ENCODE measurements around the gene DLGAP1.

DNA sequence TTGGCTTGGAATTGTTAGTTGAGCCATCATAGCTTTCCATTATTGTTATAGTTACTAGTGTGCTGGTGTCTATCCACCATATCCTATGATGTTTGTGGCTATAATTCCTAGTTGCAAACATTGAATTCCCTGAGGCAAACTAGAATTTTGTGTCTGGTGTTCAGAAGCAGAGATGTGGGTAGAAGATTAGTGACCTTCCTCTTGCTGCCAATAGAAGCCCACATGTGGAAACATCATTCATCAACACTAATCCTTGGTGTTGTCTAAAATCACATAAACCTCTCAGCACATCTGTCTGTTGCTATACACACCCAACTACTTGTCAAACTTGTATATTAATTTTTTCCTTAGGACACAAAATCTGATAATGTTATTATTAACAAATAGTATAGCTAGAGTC, 631.0 kb downstream of the DLGAP1 start:
- TF ChIP-seq, protein P1, sequence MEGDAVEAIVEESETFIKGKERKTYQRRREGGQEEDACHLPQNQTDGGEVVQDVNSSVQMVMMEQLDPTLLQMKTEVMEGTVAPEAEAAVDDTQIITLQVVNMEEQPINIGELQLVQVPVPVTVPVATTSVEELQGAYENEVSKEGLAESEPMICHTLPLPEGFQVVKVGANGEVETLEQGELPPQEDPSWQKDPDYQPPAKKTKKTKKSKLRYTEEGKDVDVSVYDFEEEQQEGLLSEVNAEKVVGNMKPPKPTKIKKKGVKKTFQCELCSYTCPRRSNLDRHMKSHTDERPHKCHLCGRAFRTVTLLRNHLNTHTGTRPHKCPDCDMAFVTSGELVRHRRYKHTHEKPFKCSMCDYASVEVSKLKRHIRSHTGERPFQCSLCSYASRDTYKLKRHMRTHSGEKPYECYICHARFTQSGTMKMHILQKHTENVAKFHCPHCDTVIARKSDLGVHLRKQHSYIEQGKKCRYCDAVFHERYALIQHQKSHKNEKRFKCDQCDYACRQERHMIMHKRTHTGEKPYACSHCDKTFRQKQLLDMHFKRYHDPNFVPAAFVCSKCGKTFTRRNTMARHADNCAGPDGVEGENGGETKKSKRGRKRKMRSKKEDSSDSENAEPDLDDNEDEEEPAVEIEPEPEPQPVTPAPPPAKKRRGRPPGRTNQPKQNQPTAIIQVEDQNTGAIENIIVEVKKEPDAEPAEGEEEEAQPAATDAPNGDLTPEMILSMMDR (conservative IDR thresholded peaks at IDR 0.05; ENCODE audit: low read depth, low read length): no peak
- TF ChIP-seq CHD1 (IDR thresholded peaks at IDR 0.05; ENCODE audit: low read depth, low read length) (no peak), POLR2A (IDR thresholded peaks at IDR 0.05; ENCODE audit: low read depth, low read length) (no peak), RAD21 (IDR thresholded peaks at IDR 0.05; ENCODE audit: low read length) (no peak), MAFK (IDR thresholded peaks at IDR 0.05; ENCODE audit: low read depth, low read length) (no peak), RFX5 (IDR thresholded peaks at IDR 0.05; ENCODE audit: low read depth, low read length) (no peak), NFE2L2 (IDR thresholded peaks at IDR 0.05; ENCODE audit: low read depth, low read length) (no peak), CEBPB (IDR thresholded peaks at IDR 0.05; ENCODE audit: low read depth, low read length) (no peak), BHLHE40 (IDR thresholded peaks at IDR 0.05; ENCODE audit: low read depth, low read length) (no peak)
- TF ChIP-seq, protein P2, sequence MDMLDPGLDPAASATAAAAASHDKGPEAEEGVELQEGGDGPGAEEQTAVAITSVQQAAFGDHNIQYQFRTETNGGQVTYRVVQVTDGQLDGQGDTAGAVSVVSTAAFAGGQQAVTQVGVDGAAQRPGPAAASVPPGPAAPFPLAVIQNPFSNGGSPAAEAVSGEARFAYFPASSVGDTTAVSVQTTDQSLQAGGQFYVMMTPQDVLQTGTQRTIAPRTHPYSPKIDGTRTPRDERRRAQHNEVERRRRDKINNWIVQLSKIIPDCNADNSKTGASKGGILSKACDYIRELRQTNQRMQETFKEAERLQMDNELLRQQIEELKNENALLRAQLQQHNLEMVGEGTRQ (IDR thresholded peaks at IDR 0.05; ENCODE audit: low read depth, low read length): no peak
